ENCODE data around the gene SPTB.

SPTB gene

DNA sequence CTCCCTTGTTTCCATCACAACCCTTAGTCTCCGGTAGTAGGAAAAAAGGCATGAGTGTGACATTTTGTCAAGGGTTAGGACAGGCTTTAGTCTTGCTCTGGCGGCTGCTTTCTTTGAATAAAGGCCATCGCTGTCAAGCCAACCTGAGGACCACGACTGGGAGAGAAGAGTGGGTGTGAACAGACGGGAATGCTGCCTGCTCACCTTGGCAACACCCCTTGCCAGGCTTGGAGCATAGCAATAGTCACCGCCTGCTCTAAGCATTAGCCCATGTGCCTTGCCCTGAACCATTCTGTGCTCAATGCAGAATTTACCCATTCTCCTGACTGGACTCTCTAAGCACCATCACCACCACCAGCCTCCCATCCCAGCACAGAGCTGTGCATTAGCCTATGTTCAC lies 36.2 kb downstream of the SPTB start:
- no peak overlapping the region for H3K27ac ChIP-seq
- TF ChIP-seq, protein P1, sequence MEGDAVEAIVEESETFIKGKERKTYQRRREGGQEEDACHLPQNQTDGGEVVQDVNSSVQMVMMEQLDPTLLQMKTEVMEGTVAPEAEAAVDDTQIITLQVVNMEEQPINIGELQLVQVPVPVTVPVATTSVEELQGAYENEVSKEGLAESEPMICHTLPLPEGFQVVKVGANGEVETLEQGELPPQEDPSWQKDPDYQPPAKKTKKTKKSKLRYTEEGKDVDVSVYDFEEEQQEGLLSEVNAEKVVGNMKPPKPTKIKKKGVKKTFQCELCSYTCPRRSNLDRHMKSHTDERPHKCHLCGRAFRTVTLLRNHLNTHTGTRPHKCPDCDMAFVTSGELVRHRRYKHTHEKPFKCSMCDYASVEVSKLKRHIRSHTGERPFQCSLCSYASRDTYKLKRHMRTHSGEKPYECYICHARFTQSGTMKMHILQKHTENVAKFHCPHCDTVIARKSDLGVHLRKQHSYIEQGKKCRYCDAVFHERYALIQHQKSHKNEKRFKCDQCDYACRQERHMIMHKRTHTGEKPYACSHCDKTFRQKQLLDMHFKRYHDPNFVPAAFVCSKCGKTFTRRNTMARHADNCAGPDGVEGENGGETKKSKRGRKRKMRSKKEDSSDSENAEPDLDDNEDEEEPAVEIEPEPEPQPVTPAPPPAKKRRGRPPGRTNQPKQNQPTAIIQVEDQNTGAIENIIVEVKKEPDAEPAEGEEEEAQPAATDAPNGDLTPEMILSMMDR (IDR thresholded peaks at IDR 0.05): no peak
- TF ChIP-seq ZFX (IDR thresholded peaks at IDR 0.05; ENCODE audit: borderline replicate concordance): no peak

DNA sequence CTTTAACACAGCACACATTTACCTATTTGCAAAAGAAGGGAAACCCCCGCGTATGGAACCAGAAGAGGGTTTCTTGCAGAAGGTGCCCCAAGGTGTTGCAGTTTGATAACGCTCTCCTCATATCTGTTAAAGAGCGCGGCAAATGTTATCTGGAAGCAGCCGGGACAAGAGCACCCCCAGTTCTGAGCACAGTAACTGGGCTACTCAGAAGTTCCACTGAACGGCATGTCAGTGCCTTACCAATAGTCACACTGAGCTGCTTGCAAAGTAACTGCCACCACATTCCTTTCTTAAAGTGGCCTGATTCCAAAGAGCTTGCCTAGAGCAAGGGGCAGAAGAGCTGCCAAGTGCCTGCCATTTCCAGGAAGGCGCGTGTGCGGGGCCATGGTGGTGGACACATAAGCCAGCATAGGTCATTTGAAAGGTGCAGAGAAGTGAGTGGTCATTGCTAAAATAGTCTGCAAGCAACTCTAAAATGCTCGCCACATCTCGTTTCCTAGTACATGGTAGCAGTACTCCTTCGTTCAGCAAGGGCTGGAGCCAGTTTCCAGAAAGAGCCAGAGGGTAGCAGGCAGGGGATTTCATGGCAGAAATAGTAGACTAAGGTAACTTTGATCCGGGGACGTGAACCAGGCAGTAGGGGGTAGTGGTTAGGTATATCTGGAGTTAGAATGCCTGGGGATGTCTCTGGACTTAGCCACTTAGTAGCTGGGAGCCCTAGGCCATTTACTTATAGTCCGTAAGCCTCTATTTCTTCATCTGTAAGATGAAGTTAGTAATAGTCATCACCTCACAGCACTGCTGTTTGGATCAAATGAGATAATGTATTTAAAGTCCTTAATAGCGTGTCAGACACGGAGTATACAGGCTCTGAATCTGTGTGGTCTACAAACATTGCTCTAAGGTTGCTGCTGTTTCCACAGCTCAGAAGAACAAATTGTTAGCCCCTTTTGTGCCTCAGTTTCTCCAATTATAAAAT lies 37.6 kb downstream of the SPTB start:
- TF ChIP-seq, protein P1 (IDR thresholded peaks at IDR 0.05): no peak
- TF ChIP-seq ZFX (IDR thresholded peaks at IDR 0.05; ENCODE audit: borderline replicate concordance): no peak

DNA sequence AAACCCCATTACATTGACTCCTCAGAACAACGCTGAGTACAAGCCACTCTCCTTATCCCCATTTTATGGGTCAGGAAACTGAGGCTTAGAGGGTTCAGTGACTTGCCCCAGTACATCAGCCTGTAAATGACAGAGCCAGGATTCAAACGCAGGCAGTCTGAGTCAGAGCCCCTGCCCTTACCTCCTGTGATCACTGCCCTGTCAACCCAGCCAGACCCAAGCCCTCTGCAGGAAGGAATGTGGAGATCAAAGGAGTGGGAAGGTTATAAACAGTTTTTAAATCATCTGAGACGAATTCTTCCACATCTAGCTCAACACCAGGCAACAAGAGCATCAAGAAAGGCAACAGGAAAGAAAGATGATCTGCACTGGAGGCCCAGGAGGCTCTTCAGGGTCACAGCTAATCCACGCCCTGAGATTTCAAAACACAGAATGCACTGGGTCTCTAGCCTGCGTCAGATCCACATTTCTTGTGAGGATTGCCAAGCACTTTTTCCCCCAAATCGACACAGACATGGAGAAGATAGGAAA lies 38.5 kb downstream of the SPTB start:
- H3K27ac ChIP-seq: no peak overlapping the region
- no peak for TF ChIP-seq ZFX (IDR thresholded peaks at IDR 0.05; ENCODE audit: borderline replicate concordance)
- TF ChIP-seq, protein P1 (IDR thresholded peaks at IDR 0.05): no peak

More for the DNA sequence above, 37.6 kb downstream of the SPTB start:
- no peak overlapping the region for H3K27ac ChIP-seq

DNA sequence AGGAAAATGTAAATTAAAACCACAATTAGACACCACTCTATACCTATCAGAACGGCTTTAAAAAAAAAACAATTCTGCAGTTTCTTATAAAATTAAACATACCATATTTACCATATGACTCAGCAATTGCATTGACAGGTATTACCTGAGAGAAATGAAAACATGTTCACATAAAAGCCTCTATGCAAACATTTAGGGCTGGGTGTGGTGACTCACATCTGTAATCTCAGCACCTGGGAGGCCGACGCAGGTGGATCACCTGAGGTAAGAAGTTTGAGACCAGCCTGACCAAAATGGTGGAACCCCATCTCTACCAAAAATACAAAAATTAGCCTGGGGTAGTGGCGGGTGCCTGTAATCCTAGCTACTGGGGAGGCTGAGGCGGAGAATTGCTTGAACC lies 41.1 kb downstream of the SPTB start:
- TF ChIP-seq, protein P1 (IDR thresholded peaks at IDR 0.05): no peak
- no peak overlapping the region for H3K27ac ChIP-seq

DNA sequence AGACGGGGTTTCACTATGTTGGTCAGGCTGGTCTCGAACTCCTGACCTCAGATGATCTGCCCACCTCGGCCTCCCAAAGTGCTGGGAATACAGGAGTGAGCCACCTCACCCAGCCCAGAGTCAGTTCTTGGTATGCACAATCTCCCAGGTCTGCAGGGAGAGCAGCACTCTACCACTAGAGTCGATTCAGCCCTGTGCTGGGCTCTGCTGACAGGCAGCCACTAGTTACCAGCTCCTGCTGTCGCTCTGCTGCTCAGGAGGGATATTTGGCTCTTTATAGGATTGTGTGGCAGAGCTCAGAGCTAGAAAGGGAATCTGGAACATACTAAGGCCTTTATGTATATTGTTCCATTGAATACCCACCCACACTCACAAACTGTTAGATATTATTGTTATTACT lies 44.3 kb downstream of the SPTB start:
- H3K27ac ChIP-seq: no peak overlapping the region
- TF ChIP-seq ZFX (IDR thresholded peaks at IDR 0.05; ENCODE audit: borderline replicate concordance): no peak
- TF ChIP-seq, protein P1 (IDR thresholded peaks at IDR 0.05): no peak

DNA sequence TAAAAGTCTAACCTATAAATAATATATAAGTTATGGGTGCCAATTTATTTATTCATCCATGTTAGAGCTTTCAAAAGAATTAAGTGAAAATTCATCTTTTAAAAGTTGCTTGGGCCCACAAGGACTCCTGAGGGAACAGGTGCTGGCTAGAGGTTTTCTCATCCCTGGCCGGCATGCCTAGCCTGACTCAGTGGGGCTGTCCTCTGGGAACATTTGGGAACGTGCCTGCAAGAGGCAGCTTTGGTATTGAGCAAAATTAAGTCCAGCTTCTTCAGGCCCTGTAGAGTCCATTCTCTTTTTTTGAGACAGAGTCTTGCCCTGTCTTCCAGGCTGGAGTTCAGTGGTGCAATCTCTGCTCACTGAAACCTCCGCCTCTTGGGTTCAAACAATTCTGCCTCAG lies 44.7 kb downstream of the SPTB start:
- H3K27ac ChIP-seq: no peak overlapping the region
- TF ChIP-seq, protein P1 (IDR thresholded peaks at IDR 0.05): no peak
- TF ChIP-seq ZFX (IDR thresholded peaks at IDR 0.05; ENCODE audit: borderline replicate concordance): no peak

DNA sequence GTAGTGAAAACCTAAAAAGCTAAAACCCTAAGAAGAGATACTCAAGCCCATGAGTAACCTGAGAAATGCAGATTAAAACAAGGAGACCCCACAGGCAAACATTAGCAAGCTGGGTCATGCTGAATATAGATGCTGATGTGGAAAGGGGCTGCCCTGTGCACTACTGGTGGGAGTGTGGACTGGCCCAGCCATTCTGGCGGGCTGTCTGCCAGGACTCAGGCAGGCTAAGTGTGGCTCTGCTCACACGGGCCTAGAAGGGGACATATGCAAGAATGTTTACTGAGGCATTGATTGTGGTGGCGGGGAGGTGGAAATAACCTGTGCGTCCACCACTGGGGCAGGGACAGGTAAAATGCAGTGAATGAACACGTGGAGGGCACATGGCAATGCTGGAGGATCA lies 48.3 kb downstream of the SPTB start:
- H3K27ac ChIP-seq: no peak overlapping the region
- TF ChIP-seq, protein P1 (IDR thresholded peaks at IDR 0.05): no peak
- TF ChIP-seq ZFX (IDR thresholded peaks at IDR 0.05; ENCODE audit: borderline replicate concordance): no peak
